Loucy (cell line): ENCODE data around the gene SKI.

Source experiments
- H2AFZ ChIP-seq: fragments of 200-600 bp; sonication (generic); 2 replicates; pipeline ENCODE4 v1.6.0; 2016; ENCODE audit warnings: antibody characterized with exemption, mild to moderate bottlenecking, low read length, moderate library complexity
- H3F3A ChIP-seq: fragments of 200-600 bp; 2 replicates; pipeline ENCODE4 v1.6.0; 2016; ENCODE audit warnings: antibody characterized with exemption, low read depth, mild to moderate bottlenecking
- H3K27me3 ChIP-seq: fragments of 200-600 bp; sonication (generic); 2 replicates; pipeline ENCODE4 v1.6.1; 2014; ENCODE audit warnings: low read length, mild to moderate bottlenecking; ENCODE audit not compliant: insufficient read depth, poor library complexity, severe bottlenecking
- H3K36me3 ChIP-seq: fragments of 200-600 bp; sonication (generic); 2 replicates; pipeline ENCODE4 v1.6.1; 2016; ENCODE audit warnings: low read length; ENCODE audit not compliant: insufficient read depth
- H3K4me1 ChIP-seq: fragments of 200-600 bp; sonication (generic); 2 replicates; pipeline ENCODE4 v1.5.1; 2014; ENCODE audit warnings: low read length, mild to moderate bottlenecking; ENCODE audit not compliant: insufficient read depth, poor library complexity, severe bottlenecking
- H3K4me2 ChIP-seq: fragments of 200-600 bp; sonication (generic); 2 replicates; pipeline ENCODE4 v1.6.0; 2014; ENCODE audit warnings: antibody characterized with exemption, low read length, low read depth, mild to moderate bottlenecking; ENCODE audit not compliant: poor library complexity, severe bottlenecking
- H3K4me3 ChIP-seq: fragments of 200-600 bp; sonication (generic); 2 replicates; pipeline ENCODE4 v1.5.1; 2014; ENCODE audit warnings: low read length, mild to moderate bottlenecking, mixed read lengths; ENCODE audit not compliant: poor library complexity, severe bottlenecking
- H3K79me2 ChIP-seq: fragments of 200-600 bp; sonication (generic); 2 replicates; pipeline ENCODE4 v1.6.1; 2014; ENCODE audit warnings: low read length; ENCODE audit not compliant: insufficient read depth
- H3K9ac ChIP-seq: fragments of 200-600 bp; sonication (generic); 2 replicates; pipeline ENCODE4 v1.6.0; 2014; ENCODE audit warnings: mild to moderate bottlenecking, low read depth, low read length, moderate library complexity; ENCODE audit not compliant: poor library complexity, severe bottlenecking
- H3K9me2 ChIP-seq: fragments of 200-600 bp; sonication (generic); replicated peaks from 2 replicates; pipeline ENCODE4 v1.6.1; 2016; ENCODE audit warnings: low read depth, low read length, mixed read lengths
- H3K9me3 ChIP-seq: fragments of 200-600 bp; sonication (generic); 2 replicates; pipeline ENCODE4 v1.6.1; 2014; ENCODE audit warnings: mild to moderate bottlenecking, antibody characterized with exemption, low read length, low read depth; ENCODE audit not compliant: insufficient read depth
- H4K20me1 ChIP-seq: fragments of 200-600 bp; sonication (generic); 2 replicates; pipeline ENCODE4 v1.6.0; 2014; ENCODE audit warnings: antibody characterized with exemption, low read length, mild to moderate bottlenecking; ENCODE audit not compliant: insufficient read depth, poor library complexity, severe bottlenecking
- CTCF ChIP-seq: fragments of 200-600 bp; sonication (generic); conservative IDR thresholded peaks from 2 replicates; pipeline ENCODE4 v1.5.1; 2014; ENCODE audit warnings: mild to moderate bottlenecking, antibody characterized with exemption, low read length
- EZH2phosphoT487 ChIP-seq: fragments of 200-600 bp; IDR thresholded peaks from 2 replicates; pipeline ENCODE4 v1.6.1; 2018; ENCODE audit warnings: antibody characterized with exemption, mild to moderate bottlenecking, moderate library complexity, borderline replicate concordance

Gene SKI

GRCh38 chr1:2307064-2307605 is 79.0 kb downstream of the SKI start:
- Histone ChIP-seq H3K9ac (no peak overlapping the region), H3K4me1 (peaks cover 7% of the 10 kb centered on the region), H3K9me3 (no peaks in the 10 kb centered on the region), H3F3A (no peaks in the 10 kb centered on the region), H3K27me3 (no peaks in the 10 kb centered on the region), H4K20me1 (no peaks in the 10 kb centered on the region), H3K4me3 (no peak overlapping the region), H2AFZ (no peak overlapping the region), H3K9me2 (no peaks in the 10 kb centered on the region), H3K79me2 (peaks cover 12% of the 10 kb centered on the region; the same call in 1 of the 2 replicates), H3K4me2 (no peak overlapping the region), H3K36me3 (peaks cover 53% of the 10 kb centered on the region; the same call in 1 of the 2 replicates)
- no peak for TF ChIP-seq EZH2phosphoT487
- no peak for TF ChIP-seq CTCF

- Histone ChIP-seq H3K36me3 (peaks cover 53% of the 10 kb centered on the region; the same call in 1 of the 2 replicates), H3K4me2 (no peak overlapping the region), H3K79me2 (peaks cover 4% of the 10 kb centered on the region; the same call in 1 of the 2 replicates), H3K9me3 (no peaks in the 10 kb centered on the region), H3K9ac (no peak overlapping the region), H2AFZ (no peak overlapping the region), H4K20me1 (no peaks in the 10 kb centered on the region), H3K27me3 (no peaks in the 10 kb centered on the region), H3K9me2 (no peaks in the 10 kb centered on the region), H3K4me3 (no peak overlapping the region), H3F3A (no peaks in the 10 kb centered on the region), H3K4me1 (no peaks in the 10 kb centered on the region)
- TF ChIP-seq EZH2phosphoT487 (no peak), CTCF (no peak)
These were observed 79.9 kb downstream of the SKI start for GRCh38 chr1:2307972-2308371.

- TF ChIP-seq EZH2phosphoT487 (no peak), CTCF (no peak)
- Histone ChIP-seq H3F3A (no peaks in the 10 kb centered on the region), H3K9me3 (no peaks in the 10 kb centered on the region), H3K36me3 (peaks cover 47% of the 10 kb centered on the region; the same call in 1 of the 2 replicates), H2AFZ (no peak overlapping the region), H3K27me3 (no peaks in the 10 kb centered on the region), H3K9me2 (no peaks in the 10 kb centered on the region), H3K4me3 (no peak overlapping the region), H3K4me2 (no peak overlapping the region), H3K79me2 (no peaks in the 10 kb centered on the region), H4K20me1 (no peaks in the 10 kb centered on the region), H3K4me1 (no peaks in the 10 kb centered on the region), H3K9ac (no peak overlapping the region)
These were observed 80.7 kb downstream of the SKI start for GRCh38 chr1:2308844-2309243.
